ENCODE results near the gene TBC1D5.
"Not testable (repeated sequence)": the region's sequence is repeated elsewhere in the genome, so short reads cannot be mapped to it uniquely, and the experiment has no call there.

- not testable (repeated sequence) for TF ChIP-seq CTCF (IDR thresholded peaks at IDR 0.05); EP300 (IDR thresholded peaks at IDR 0.05); HES2 (IDR thresholded peaks at IDR 0.05); ESRRA (IDR thresholded peaks at IDR 0.05; ENCODE audit: borderline replicate concordance, low read length); POLR2A (IDR thresholded peaks at IDR 0.05; ENCODE audit: low read length); RAD21 (conservative IDR thresholded peaks at IDR 0.05 in 1 of 2, IDR thresholded peaks at IDR 0.05 in 1 of 2); CEBPB (IDR thresholded peaks at IDR 0.05); NR3C1 (IDR thresholded peaks at IDR 0.05); BHLHE40 (IDR thresholded peaks at IDR 0.05; ENCODE audit: low read depth, low read length)
These were observed 36.4 kb downstream of the TBC1D5 start for GRCh38 chr3:17705991-17706390.

Data from A549 (cell line).